ENCODE data around the gene MFAP5.

MFAP5 gene

GRCh38 chr12:8647968-8648367, 14.7 kb downstream of the MFAP5 start:
- ChIA-PET POLR2A (no interaction called here), CTCF (interaction anchor here (0.9 kb wide), 2 partner anchors 10 to 104 kb away, joined by 4 read pairs; no protein-coding TSS in a partner anchor)
- TF ChIP-seq PKNOX1 (IDR thresholded peaks at IDR 0.05), result no peak
- TF ChIP-seq LEF1 (IDR thresholded peaks at IDR 0.05; ENCODE audit: borderline replicate concordance), result no peak
- no peak for TF ChIP-seq HDGF (IDR thresholded peaks at IDR 0.05; ENCODE audit: borderline replicate concordance)
- TF ChIP-seq FOXM1 (IDR thresholded peaks at IDR 0.05; ENCODE audit: borderline replicate concordance), result no peak
- TF ChIP-seq L3MBTL2 (conservative IDR thresholded peaks at IDR 0.05), result no peak
- TF ChIP-seq NFRKB (IDR thresholded peaks at IDR 0.05), result no peak
- TF ChIP-seq ELF4 (IDR thresholded peaks at IDR 0.05), result no peak
- TF ChIP-seq SP1 (IDR thresholded peaks at IDR 0.05), result no peak
- no peak for TF ChIP-seq BHLHE40 (IDR thresholded peaks at IDR 0.05; ENCODE audit: borderline replicate concordance)
- TF ChIP-seq TARDBP (IDR thresholded peaks at IDR 0.05), result no peak
- TF ChIP-seq SUZ12 (IDR thresholded peaks at IDR 0.05), result no peak

GRCh38 chr12:8644345-8645248, 18.0 kb downstream of the MFAP5 start:
- ChIA-PET CTCF (no interaction called here), POLR2A (no interaction called here)
- DNase-seq (ENCODE audit: extremely low spot score), result no peak
- TF ChIP-seq TARDBP (IDR thresholded peaks at IDR 0.05) (no peak), CTBP1 (IDR thresholded peaks at IDR 0.05; ENCODE audit: borderline replicate concordance) (no peak), FOXA1 (IDR thresholded peaks at IDR 0.05) (no peak), ARNT (IDR thresholded peaks at IDR 0.05) (no peak), L3MBTL2 (conservative IDR thresholded peaks at IDR 0.05) (no peak)

More at GRCh38 chr12:8647968-8648367, 14.7 kb downstream of the MFAP5 start:
- DNase-seq (ENCODE audit: extremely low spot score), result no peak

DNA sequence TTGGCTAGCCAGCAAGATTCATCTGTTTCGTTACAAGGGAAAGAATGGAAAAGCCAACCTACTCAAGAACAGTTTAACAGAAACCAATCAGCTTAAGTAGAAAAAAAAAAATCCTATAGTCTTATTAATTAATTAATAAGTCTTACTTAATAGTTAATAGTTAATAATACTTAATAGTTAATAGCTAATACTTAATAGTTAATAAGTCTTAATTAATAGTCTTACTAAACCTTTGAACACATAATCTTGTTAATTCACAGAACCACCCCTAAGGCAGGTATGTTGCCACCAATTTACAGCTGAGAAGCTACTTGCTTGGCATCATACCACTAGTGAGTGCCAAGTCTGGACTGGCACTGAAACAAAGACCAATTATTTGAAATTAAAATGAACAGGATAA, 19.9 kb downstream of the MFAP5 start:
- TF ChIP-seq FOXA1 (IDR thresholded peaks at IDR 0.05), result no peak
- no peak for TF ChIP-seq SUZ12 (IDR thresholded peaks at IDR 0.05)
- no peak for TF ChIP-seq BHLHE40 (IDR thresholded peaks at IDR 0.05; ENCODE audit: borderline replicate concordance)
- no peak for TF ChIP-seq SP1 (IDR thresholded peaks at IDR 0.05)
- TF ChIP-seq LEF1 (IDR thresholded peaks at IDR 0.05; ENCODE audit: borderline replicate concordance), result no peak
- TF ChIP-seq ELF4 (IDR thresholded peaks at IDR 0.05), result no peak
- no peak for TF ChIP-seq CTBP1 (IDR thresholded peaks at IDR 0.05; ENCODE audit: borderline replicate concordance)
- TF ChIP-seq TARDBP (IDR thresholded peaks at IDR 0.05), result no peak
- TF ChIP-seq L3MBTL2 (conservative IDR thresholded peaks at IDR 0.05), result no peak
- TF ChIP-seq PKNOX1 (IDR thresholded peaks at IDR 0.05), result no peak
- TF ChIP-seq ARNT (IDR thresholded peaks at IDR 0.05), result no peak
- no peak for TF ChIP-seq FOXK2 (IDR thresholded peaks at IDR 0.05)
- TF ChIP-seq HDGF (IDR thresholded peaks at IDR 0.05; ENCODE audit: borderline replicate concordance), result no peak
- TF ChIP-seq ZNF384 (IDR thresholded peaks at IDR 0.05), result no peak
- TF ChIP-seq NFRKB (IDR thresholded peaks at IDR 0.05), result no peak
- no peak for TF ChIP-seq FOXM1 (IDR thresholded peaks at IDR 0.05; ENCODE audit: borderline replicate concordance)
- no peak for DNase-seq (ENCODE audit: extremely low spot score)
- ChIA-PET POLR2A (no interaction called here), CTCF (no interaction called here)

DNA sequence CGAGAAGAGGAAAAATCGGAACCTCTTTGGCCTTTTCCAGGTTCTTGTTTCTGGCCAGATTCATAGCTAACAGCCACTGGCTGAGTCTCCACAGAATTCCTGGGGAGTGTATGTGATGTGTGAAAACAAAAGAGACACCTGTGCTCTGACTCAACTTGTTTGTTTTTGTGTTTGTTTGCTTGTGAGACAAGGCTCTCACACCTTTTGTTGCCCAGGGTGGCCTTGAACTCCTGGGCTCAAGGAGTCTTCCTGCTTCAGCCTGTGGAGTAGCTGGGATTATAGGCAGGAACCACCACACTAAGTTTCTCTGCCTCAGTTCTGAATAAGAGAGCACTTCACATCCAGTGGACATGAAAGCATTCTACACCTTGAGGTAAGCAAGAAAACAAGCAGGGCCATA, 22.7 kb downstream of the MFAP5 start:
- ChIA-PET CTCF (no interaction called here), POLR2A (no interaction called here)
- TF ChIP-seq FOXK2 (IDR thresholded peaks at IDR 0.05) (no peak), TARDBP (IDR thresholded peaks at IDR 0.05) (no peak), BHLHE40 (IDR thresholded peaks at IDR 0.05; ENCODE audit: borderline replicate concordance) (no peak), FOXM1 (IDR thresholded peaks at IDR 0.05; ENCODE audit: borderline replicate concordance) (no peak), PKNOX1 (IDR thresholded peaks at IDR 0.05) (no peak), SP1 (IDR thresholded peaks at IDR 0.05) (no peak), CTBP1 (IDR thresholded peaks at IDR 0.05; ENCODE audit: borderline replicate concordance) (no peak), L3MBTL2 (conservative IDR thresholded peaks at IDR 0.05) (no peak), HDGF (IDR thresholded peaks at IDR 0.05; ENCODE audit: borderline replicate concordance) (no peak), ZNF384 (IDR thresholded peaks at IDR 0.05) (no peak), LEF1 (IDR thresholded peaks at IDR 0.05; ENCODE audit: borderline replicate concordance) (no peak), SUZ12 (IDR thresholded peaks at IDR 0.05) (no peak), ARNT (IDR thresholded peaks at IDR 0.05) (no peak), NFRKB (IDR thresholded peaks at IDR 0.05) (no peak), FOXA1 (IDR thresholded peaks at IDR 0.05) (no peak), ELF4 (IDR thresholded peaks at IDR 0.05) (no peak)
- no peak for DNase-seq (ENCODE audit: extremely low spot score)

- POLR2A ChIA-PET, result no interaction called here
- CTCF ChIA-PET, result no interaction called here
- TF ChIP-seq FOXA1 (IDR thresholded peaks at IDR 0.05), result no peak
- TF ChIP-seq LEF1 (IDR thresholded peaks at IDR 0.05; ENCODE audit: borderline replicate concordance), result no peak
- TF ChIP-seq SUZ12 (IDR thresholded peaks at IDR 0.05), result no peak
- TF ChIP-seq ELF4 (IDR thresholded peaks at IDR 0.05), result no peak
- no peak for TF ChIP-seq PKNOX1 (IDR thresholded peaks at IDR 0.05)
- TF ChIP-seq FOXM1 (IDR thresholded peaks at IDR 0.05; ENCODE audit: borderline replicate concordance), result no peak
- TF ChIP-seq NFRKB (IDR thresholded peaks at IDR 0.05), result no peak
- DNase-seq (ENCODE audit: extremely low spot score), result no peak
These were observed 23.7 kb downstream of the MFAP5 start for GRCh38 chr12:8638951-8639350.

All from HEK293T (cell line).